ENCODE measurements around the gene UPB1. TPM values are rescaled to one million over a fixed set of nuclear protein-coding genes. Genes with fewer than 3 reads are reported as not detected.
"Not testable (repeated sequence)": the region's sequence is repeated elsewhere in the genome, so short reads cannot be mapped to it uniquely, and the experiment has no call there.

UPB1 gene
- total RNA-seq, 1 donor from 2014 or later, result 0.35 TPM

DNA sequence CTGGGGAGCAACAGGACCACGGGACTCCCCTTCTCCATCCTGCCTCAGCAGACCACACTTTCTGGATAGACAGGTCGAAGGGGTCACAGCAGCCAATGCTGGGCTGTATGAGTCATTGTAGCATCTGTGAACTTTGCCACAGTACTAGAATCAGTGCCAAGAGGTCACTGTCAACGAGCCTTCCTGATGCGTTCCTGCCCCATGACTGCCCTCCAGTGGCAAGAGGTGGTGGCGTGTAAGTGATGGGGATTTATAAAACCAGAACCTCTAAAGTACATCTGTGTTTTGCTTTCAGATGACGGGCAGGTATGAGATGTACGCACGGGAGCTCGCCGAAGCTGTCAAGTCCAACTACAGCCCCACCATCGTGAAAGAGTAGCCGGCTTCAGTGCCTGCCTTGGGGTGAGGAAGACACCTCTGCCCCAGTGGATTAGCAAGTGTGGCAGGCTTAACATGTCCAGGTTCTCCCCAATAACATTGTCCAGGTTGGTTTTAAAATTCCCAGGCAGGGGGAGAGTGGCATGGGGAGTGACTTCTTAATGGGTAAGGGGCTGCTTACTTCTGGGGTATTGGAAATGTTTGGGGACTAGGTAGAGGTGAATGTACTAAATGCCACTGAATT is 30.4 kb downstream of the UPB1 start:
- DNase-seq (ENCODE audit: extremely low read depth, low read depth, low spot score), result no peak

DNA sequence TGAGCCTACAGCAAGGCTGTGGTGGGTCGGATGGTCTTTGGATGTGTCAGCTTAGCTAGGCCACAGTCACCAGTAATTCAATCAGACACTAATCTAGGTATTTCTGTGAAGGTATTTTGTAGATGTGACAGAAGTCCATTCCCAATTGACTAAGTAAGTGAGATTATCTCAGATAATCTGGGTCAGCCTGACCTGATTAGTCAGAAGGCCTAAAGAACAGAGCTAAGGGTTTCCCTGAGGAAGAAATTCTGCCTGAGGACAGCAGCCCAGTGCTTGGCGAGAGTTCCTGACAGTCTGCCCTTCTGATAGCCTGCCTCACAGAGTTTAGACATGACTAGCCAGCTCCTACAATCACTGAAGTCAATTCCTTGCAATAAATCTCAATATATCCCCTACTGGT is 31.1 kb downstream of the UPB1 start:
- DNase-seq (ENCODE audit: extremely low read depth, low read depth, low spot score), result no peak

GRCh38 chr22:24529898-24530297 is 34.8 kb downstream of the UPB1 start:
- DNase-seq (ENCODE audit: extremely low read depth, low read depth, low spot score), result no peak

DNA sequence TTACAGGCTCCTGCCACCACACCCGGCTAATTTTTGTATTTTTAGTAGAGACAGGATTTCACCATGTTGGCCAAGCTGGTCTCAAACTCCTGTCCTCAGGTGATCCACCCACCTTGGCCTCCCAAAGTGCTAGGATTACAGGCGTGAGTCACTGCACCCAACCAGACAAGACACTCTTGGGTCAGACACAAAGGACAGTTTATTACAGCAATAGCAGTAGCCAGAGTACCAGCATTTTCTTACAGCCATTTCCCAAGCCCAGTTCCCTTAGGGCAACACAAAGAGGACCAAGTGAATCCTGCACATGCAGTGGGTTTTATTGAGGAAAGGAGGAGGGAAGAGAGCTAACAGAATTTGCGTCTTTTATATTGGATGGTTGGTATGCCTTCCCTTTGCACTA is 35.8 kb downstream of the UPB1 start:
- not testable (repeated sequence) for DNase-seq (ENCODE audit: extremely low read depth, low read depth, low spot score)

DNA sequence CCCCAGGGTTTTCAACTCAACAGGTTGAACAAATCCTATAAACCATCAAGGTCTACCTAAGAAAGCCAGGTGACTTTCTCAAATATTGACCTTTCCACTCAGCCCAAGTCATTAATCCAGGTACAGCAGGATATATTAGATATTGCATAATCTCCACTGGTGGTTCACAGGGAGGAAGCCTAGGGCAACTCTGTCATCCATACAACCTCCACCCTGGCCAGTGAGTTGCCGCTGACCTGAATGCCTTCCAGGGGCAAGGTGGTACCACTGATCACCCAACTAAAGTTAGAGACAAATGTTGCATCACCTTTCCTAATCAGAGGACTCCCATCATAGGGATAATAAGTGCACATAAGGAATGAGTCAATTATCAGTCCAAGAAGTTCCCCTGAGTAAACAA is 36.9 kb downstream of the UPB1 start:
- DNase-seq (ENCODE audit: extremely low read depth, low read depth, low spot score), result no peak

DNA sequence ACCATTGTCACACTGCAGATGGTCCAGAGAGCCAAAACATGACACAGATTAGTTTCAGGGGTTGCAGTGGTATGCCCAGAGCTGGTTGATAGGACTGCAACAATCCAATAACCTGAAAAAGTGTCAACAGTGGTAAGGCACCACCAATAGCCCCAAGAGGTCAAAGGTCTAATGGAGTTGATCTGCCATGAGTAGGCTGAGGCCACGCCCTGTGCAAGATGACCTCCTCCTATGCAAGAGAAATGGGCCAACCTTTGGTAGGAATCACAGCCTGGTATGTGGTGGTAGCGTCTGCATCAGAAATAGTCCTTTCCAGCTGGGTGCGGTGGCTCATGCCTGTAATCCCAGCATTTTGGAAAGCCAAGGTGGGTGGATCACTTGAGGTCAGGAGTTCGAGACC is 40.2 kb downstream of the UPB1 start:
- no peak for DNase-seq (ENCODE audit: extremely low read depth, low read depth, low spot score)

- DNase-seq (ENCODE audit: extremely low read depth, low read depth, low spot score), result no peak
Observed at GRCh38 chr22:24536089-24536488, 41.0 kb downstream of the UPB1 start.

DNA sequence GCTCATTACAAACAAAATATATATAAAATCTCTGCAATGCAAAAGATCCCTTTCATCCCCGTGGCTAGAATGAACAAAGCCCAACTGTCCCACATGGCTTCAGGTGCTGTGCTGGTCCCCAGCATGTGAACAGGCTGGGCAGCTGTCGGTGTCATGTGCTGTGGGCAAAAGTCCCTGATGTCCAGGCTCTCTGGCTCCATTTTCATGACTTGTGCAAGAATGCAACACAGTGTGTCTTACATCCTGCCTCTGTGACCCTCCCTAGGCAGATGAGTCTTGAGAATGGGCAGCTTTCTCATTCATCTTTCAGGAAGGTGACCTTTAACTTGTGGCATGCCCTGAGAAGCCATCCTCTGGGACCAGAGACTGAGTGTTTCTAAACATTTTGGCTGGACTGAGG is 45.3 kb downstream of the UPB1 start:
- DNase-seq (ENCODE audit: extremely low read depth, low read depth, low spot score), result no peak

GRCh38 chr22:24541681-24542515 is 46.8 kb downstream of the UPB1 start:
- DNase-seq (ENCODE audit: extremely low read depth, low read depth, low spot score), result no peak

- no peak for DNase-seq (ENCODE audit: extremely low read depth, low read depth, low spot score)
Observed at GRCh38 chr22:24542641-24543040, 47.5 kb downstream of the UPB1 start.

GRCh38 chr22:24543185-24543601 is 48.1 kb downstream of the UPB1 start:
- DNase-seq (ENCODE audit: extremely low read depth, low read depth, low spot score), result no peak

DNA sequence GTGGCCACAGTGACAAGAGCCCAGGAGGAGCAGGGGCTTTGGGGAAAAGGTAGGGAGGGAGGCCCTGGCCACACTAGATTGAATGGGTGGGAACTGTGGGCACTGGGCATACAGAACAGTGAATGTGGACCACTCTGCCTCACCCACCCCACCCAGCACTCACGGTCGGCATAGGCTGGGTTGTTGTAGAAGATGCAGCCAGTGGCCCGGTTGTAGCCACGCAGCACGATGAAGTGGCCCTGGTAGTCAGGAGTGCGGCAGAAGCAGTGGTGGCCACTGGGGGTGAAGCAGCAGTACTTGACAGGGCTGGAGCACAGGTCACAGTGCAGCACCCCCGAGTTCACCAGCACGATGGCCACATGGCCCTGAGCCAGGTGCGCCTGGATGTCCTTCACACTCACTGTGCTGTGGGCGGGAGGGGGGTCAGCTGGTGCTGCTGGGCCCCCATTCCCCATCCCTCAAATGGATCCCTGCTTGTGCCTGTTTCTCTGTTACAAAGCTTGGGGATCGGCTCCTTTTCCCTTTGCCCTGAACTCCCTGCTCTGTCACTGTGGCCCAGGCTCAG is 48.6 kb downstream of the UPB1 start:
- no peak for DNase-seq (ENCODE audit: extremely low read depth, low read depth, low spot score)

- DNase-seq (ENCODE audit: extremely low read depth, low read depth, low spot score), result no peak
Observed at GRCh38 chr22:24548812-24549211, 53.7 kb downstream of the UPB1 start.

GRCh38 chr22:24550028-24550901 is 55.1 kb downstream of the UPB1 start:
- DNase-seq (ENCODE audit: extremely low read depth, low read depth, low spot score), result no peak

DNA sequence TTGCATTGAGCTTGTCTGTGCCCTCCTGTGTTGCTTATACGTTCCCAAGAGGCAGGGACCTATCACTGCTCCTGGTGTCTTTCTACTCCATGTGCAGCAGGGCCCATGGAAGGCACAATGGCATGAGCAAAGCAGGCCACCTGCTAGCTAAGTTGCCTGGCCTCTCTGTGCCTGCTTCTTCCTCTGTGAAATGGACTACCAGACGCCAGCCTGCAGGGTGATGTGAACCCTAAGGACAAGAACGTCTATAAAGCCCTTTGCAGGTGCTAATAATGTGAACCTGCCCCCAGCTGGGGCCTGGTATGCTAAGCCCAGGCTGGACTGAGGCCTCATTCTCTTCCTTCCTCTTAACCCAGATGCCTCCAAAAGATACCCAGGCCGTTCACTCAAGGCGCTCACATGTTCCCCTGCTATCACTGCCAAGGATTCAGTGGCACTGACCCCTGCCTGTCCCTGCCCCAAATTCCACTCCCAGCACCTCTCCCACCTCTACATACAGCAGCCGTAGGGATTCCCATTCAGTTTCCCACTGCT is 55.8 kb downstream of the UPB1 start:
- no peak for DNase-seq (ENCODE audit: extremely low read depth, low read depth, low spot score)

DNA sequence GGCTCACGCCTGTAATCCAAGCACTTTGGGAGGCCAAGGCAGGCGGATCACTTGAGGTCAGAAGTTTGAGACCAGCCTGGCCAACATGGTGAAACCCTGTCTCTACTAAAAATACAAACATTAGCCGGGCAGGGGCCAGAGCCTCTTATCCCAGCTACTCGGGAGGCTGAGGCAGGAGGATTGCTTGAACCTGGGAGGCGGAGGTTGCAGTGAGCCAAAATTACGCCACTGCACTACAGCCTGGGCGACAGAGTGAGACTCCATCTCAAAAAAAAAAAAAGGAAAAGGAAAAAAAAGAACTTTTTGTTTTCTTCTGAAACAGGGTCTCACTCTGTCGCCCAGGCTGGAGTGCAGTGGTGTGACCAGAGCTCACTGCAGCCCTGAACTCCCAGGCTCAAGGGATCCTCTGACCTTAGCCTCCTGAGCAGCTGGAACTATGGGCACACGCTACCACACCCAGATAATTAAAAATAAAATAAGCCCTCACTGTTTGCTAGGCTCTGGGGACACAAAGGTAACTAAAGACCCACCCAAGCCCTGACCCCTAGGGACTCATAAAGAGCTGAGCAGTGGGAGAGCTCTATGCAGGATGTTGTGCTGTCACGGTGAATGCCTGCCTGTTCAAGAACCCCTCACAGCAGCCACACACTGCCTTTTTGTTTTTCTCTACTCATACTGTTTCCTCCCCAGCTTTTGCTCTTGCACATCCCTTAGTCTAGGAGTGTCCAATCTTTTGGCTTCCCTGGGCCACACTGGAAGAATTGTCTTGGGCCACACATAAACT is 57.6 kb downstream of the UPB1 start:
- not testable (repeated sequence) for DNase-seq (ENCODE audit: extremely low read depth, low read depth, low spot score)

- DNase-seq (ENCODE audit: extremely low read depth, low read depth, low spot score), result no peak
Observed at GRCh38 chr22:24553597-24554312, 58.6 kb downstream of the UPB1 start.

DNA sequence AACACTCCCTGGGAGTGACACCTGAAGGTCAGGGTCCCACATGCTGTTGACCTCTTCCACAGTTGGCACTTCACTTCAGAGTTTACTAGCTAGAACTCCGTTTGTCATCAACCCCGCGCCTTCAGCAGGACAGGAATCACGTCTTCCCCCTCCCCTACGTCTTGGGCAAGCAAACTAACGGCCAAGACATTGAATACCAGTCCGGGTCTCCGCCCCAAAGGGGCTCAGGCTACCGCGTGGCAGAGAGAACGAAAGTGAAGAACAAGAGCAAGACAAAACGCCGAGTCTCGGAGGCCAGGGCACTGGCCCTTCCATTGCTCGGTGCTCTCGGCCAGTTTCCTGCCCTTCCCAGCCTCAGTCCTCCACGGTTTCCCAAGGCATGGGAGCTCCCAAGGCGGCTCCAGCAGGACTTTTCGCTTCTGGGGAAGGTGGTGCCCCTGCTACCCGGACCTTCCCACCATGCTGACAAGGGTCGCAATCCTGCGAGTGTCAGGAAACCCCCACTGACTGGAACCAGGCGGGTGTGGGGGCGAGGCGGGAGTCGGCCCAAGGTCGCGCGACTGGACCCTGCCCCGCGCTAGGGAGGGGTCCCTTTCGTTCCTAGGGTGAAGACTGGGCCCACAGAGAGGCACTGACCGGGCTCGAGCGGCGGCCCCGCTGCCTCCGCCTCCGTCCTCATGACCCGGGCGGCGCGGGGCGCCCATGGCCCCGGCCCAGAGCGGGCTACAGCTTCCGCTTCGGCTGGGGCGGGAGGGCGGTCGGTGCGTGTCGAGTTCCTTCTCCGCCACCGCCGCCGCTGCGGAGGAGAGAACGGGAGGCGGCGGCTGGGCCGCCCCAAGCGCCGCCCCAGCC is 59.4 kb downstream of the UPB1 start, which contains the start of gene GUCD1:
Gene GUCD1, minus strand, starts transcription at position 826 of the 852 bp plus-strand sequence. Its CDS starts 147 bp downstream, at position 679.
- DNase-seq (ENCODE audit: extremely low read depth, low read depth, low spot score), result no peak

Data from glomerular endothelial cell (primary cell).